Thyroid gland (tissue), 4 donors: Measurements from ENCODE around the gene EDNRA. TPM values are rescaled to one million over a fixed set of nuclear protein-coding genes. Genes with fewer than 3 reads are reported as not detected.

ENCODE experiments used
- DNase-seq, 2 donors: peaks; one replicate each; pipeline ENCODE4 v3.0.0-alpha.2; 2019
- H3K27ac ChIP-seq, 3 donors: fragments of 200-600 bp; sonication (generic); 1 replicate in 2 of 3; 2 replicates in 1 of 3; pipeline ENCODE4 v1.5.1; 2016 to 2019; ENCODE audit warnings: mild to moderate bottlenecking in 1 of 3, moderate library complexity in 1 of 3
- H3K27me3 ChIP-seq: fragments of 200-600 bp; sonication (generic); one replicate; pipeline ENCODE4 v1.5.1; 2019
- H3K36me3 ChIP-seq, 2 donors: fragments of 200-600 bp; sonication (generic); one replicate each; pipeline ENCODE4 v1.5.1; 2016 to 2019
- H3K4me1 ChIP-seq, 2 donors: fragments of 200-600 bp; sonication (generic); one replicate each; pipeline ENCODE4 v1.5.1; 2017 to 2019
- H3K4me3 ChIP-seq, 3 donors: fragments of 200-600 bp; sonication (generic); replicated peaks in 1 of 3; 1 replicate in 2 of 3; 2 replicates in 1 of 3; pipeline ENCODE4 v1.5.1; 2016; ENCODE audit warnings: mild to moderate bottlenecking in 1 of 3
- H3K9me3 ChIP-seq: fragments of 200-600 bp; sonication (generic); one replicate; pipeline ENCODE4 v1.5.1; 2017
- CTCF ChIP-seq, 6 experiments: fragments of 200-600 bp in 3 of 6; fragments of 450-650 bp in 3 of 6; sonication (generic) in 3 of 6; IDR thresholded peaks; one replicate each; pipeline ENCODE4 v1.5.1; 2016 to 2019; ENCODE audit warnings: antibody characterized with exemption in 6 of 6, mild to moderate bottlenecking in 2 of 6, inconsistent platforms in 1 of 6, moderate library complexity in 1 of 6
- POLR2A ChIP-seq, 2 donors: fragments of 450-650 bp; IDR thresholded peaks; one replicate each; pipeline ENCODE4 v1.6.1; 2017; ENCODE audit warnings: antibody characterized with exemption in 2 of 2, mild to moderate bottlenecking in 2 of 2, moderate library complexity in 1 of 2
- WGBS, 2 donors: methylation state at CpG; one replicate each; pipeline ENCODE4 v1.1.5; 2017; 5-methylcytosine and 5-hydroxymethylcytosine counted together
- intact Hi-C: fragments of 100-400 bp; cut with DNase I; formaldehyde crosslinking; loops from one replicate; pipeline ENCODE4 v1.15.1; 2023
- total RNA-seq, 4 donors: library from RNA; depleted of rRNA; stranded (reverse); fragments of >200 nt; gene quantifications; one replicate each; pipeline ENCODE4 v1.2.3, GENCODE V29; 2016

EDNRA gene
- total RNA-seq, 4 donors from 2014 or later, result 5.9 to 7.7 (median 6.8) TPM

DNA sequence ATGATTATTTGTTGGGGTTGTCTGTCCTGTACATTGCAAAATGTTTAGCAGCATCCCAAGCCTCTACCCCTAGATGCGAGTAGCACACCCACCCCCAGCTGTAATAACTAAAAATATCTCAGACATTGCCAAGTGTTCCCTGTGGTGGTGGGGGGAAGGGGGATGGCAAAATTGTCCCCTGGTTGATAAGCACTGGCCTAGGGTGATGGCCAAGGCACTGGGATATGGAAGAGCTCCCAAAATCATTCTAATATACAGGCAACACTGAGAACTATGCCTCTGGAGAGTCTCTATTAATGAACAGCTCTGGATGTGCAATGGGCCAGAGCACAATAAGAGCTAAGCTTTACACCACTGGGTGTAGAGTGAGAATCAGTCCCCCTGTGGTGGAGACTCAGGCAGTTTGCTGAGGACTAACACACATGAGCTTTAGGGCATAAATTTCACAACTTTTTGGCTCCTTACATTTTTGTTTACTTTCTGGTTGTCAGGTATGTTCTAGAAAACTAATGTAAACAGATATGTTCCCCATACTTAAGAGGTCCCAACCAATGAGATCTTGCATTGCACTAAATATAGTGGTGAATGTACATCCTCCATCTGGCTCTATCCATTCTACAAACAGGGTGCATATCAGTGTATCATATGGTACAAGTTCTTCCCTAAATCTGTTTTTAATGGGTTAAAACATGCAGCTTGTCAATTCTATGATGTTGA lies 34.5 kb downstream of the EDNRA start:
- intact Hi-C loops, result loop anchor here (5.0 kb wide), 1 partner anchor 77 kb away; no protein-coding TSS in a partner anchor
- WGBS, 2 donors, result 71 to 100% methylated on average over 1 of the region's 1 CpG

GRCh38 chr4:147516133-147516532 lies 35.2 kb downstream of the EDNRA start:
- TF ChIP-seq POLR2A (IDR thresholded peaks at IDR 0.05), result no peak
- no peak for TF ChIP-seq CTCF (IDR thresholded peaks at IDR 0.05)
- Histone ChIP-seq H3K36me3 (no peaks in the 10 kb centered on the region), H3K4me3 (no peak overlapping the region), H3K27ac (no peak overlapping the region), H3K27me3 (no peaks in the 10 kb centered on the region), H3K4me1 (no peaks in the 10 kb centered on the region), H3K9me3 (no peaks in the 10 kb centered on the region)
- DNase-seq, result no peak
- intact Hi-C loops, result loop anchor here (5.0 kb wide), 1 partner anchor 76 kb away; no protein-coding TSS in a partner anchor
- 71 to 80% methylated on average over 1 of the region's 1 CpG for WGBS, 2 donors

More for the DNA sequence above, 34.5 kb downstream of the EDNRA start:
- H3K27ac ChIP-seq, result no peak overlapping the region
- H3K4me1 ChIP-seq, result no peaks in the 10 kb centered on the region
- no peak overlapping the region for H3K4me3 ChIP-seq
- H3K36me3 ChIP-seq, result no peaks in the 10 kb centered on the region
- TF ChIP-seq CTCF (IDR thresholded peaks at IDR 0.05) (no peak), POLR2A (IDR thresholded peaks at IDR 0.05) (no peak)
- no peaks in the 10 kb centered on the region for H3K9me3 ChIP-seq
- DNase-seq, result no peak
- no peaks in the 10 kb centered on the region for H3K27me3 ChIP-seq

- DNase-seq, result no peak
- H3K36me3 ChIP-seq, result no peaks in the 10 kb centered on the region
- no peaks in the 10 kb centered on the region for H3K27me3 ChIP-seq
- no peaks in the 10 kb centered on the region for H3K4me1 ChIP-seq
- TF ChIP-seq CTCF (IDR thresholded peaks at IDR 0.05) (no peak), POLR2A (IDR thresholded peaks at IDR 0.05) (no peak)
- H3K4me3 ChIP-seq, result no peak overlapping the region
- intact Hi-C loops, result loop anchor here (5.0 kb wide), 1 partner anchor 74 kb away; no protein-coding TSS in a partner anchor
- WGBS, 2 donors, result 88 to 94% methylated on average over 2 of the region's 2 CpGs
- H3K9me3 ChIP-seq, result no peaks in the 10 kb centered on the region
- H3K27ac ChIP-seq, result no peak overlapping the region
Measured at GRCh38 chr4:147518086-147518485, 37.2 kb downstream of the EDNRA start.

- intact Hi-C loops, result loop anchor here (5.0 kb wide), 1 partner anchor 73 kb away; no protein-coding TSS in a partner anchor
- Histone ChIP-seq H3K4me3 (no peak overlapping the region), H3K36me3 (no peaks in the 10 kb centered on the region), H3K27ac (no peak overlapping the region), H3K27me3 (no peaks in the 10 kb centered on the region), H3K9me3 (no peaks in the 10 kb centered on the region), H3K4me1 (no peaks in the 10 kb centered on the region)
- peak; percentile 74 to 81 for DNase-seq
- WGBS, 2 donors, result 91 to 94% methylated on average over 3 of the region's 3 CpGs
- TF ChIP-seq POLR2A (IDR thresholded peaks at IDR 0.05) (no peak), CTCF (IDR thresholded peaks at IDR 0.05) (peak; percentile 56 to 89 (median 82))
Measured at GRCh38 chr4:147518846-147519767, 38.2 kb downstream of the EDNRA start.
